GM12878 (cell line): ENCODE results near the gene MBLAC2. TPM values are rescaled to one million over a fixed set of nuclear protein-coding genes. Genes with fewer than 3 reads are reported as not detected.

Experiments
- ATAC-seq: fragments of 200-7000 bp; cut with Tn5 transposase; 3 replicates; pipeline ENCODE4 v1.9.1; 2020; ENCODE audit warnings: mild to moderate bottlenecking, moderate library complexity
- BruUV-seq: library from RNA; stranded (reverse); fragments of 400-500 nt; replicated peaks from 2 replicates; lab custom pipeline; 2021; lab: Mats Ljungman, UMichigan
- CTCF ChIA-PET: fragments of 300-600 bp; sonication (Branson Sonifier 250); formaldehyde crosslinking; extraction: SDS; loops from one replicate; lab custom pipeline; 2021; ENCODE audit warnings: inconsistent platforms; lab: Yijun Ruan, JAX
- POLR2A ChIA-PET: fragments of 350-600 bp; formaldehyde crosslinking; extraction: SDS; loops from one replicate; lab custom pipeline; 2021; ENCODE audit warnings: inconsistent platforms; lab: Charles Lee
- RAD21 ChIA-PET: fragments of 300-600 bp; sonication (Branson Sonifier 250); formaldehyde crosslinking; loops from one replicate; lab custom pipeline; 2023; ENCODE audit warnings: antibody characterized with exemption; ENCODE audit not compliant: unreplicated experiment; lab: Charles Lee
- SMC1A ChIA-PET: fragments of 300-600 bp; sonication (Branson Sonifier 250); formaldehyde crosslinking; loops from one replicate; lab custom pipeline; 2023; ENCODE audit not compliant: unreplicated experiment, uncharacterized antibody; lab: Charles Lee
- DNase-seq: peaks from one replicate; pipeline ENCODE4 v3.0.0-alpha.2; 2011; ENCODE audit warnings: low read depth, low spot score
- FAIRE-seq: peaks from 3 replicates; lab custom pipeline; 2011; peaks lifted over from hg19 to GRCh38; lab: Jason Lieb, UNC
- H2AFZ ChIP-seq: 2 replicates; pipeline ENCODE4 v1.6.0; 2011; ENCODE audit warnings: low read depth, low read length, control low read depth; ENCODE audit not compliant: control insufficient read depth
- H3K27ac ChIP-seq: 2 replicates; pipeline ENCODE4 v1.5.1; 2011; ENCODE audit warnings: control low read depth; ENCODE audit not compliant: control insufficient read depth, insufficient read depth
- H3K27me3 ChIP-seq, 2 experiments: replicated peaks in 1 of 2; 2 replicates each; pipeline versions ENCODE4 v1.6.0 to v1.6.1; 2011; ENCODE audit warnings: low read length in 1 of 2; ENCODE audit not compliant: control insufficient read depth in 2 of 2, insufficient read depth in 2 of 2
- H3K36me3 ChIP-seq, 2 experiments: 2 replicates each; pipeline ENCODE4 v1.5.1; 2011; ENCODE audit warnings: low read length in 1 of 2; ENCODE audit not compliant: control insufficient read depth in 2 of 2, insufficient read depth in 2 of 2
- H3K4me1 ChIP-seq: 2 replicates; pipeline ENCODE4 v1.6.1; 2011; ENCODE audit warnings: mild to moderate bottlenecking, low read length, moderate library complexity, mixed read lengths; ENCODE audit not compliant: control insufficient read depth, insufficient read depth
- H3K4me2 ChIP-seq: 2 replicates; pipeline ENCODE4 v1.6.0; 2011; ENCODE audit warnings: control low read depth; ENCODE audit not compliant: control insufficient read depth, insufficient read depth
- H3K4me3 ChIP-seq: fragments of 200-600 bp; sonication (generic); 2 replicates; pipeline ENCODE4 v1.5.1; 2016
- H3K79me2 ChIP-seq: 2 replicates; pipeline ENCODE4 v1.6.0; 2011; ENCODE audit warnings: low read length; ENCODE audit not compliant: control insufficient read depth, insufficient read depth
- H3K9ac ChIP-seq: 2 replicates; pipeline ENCODE4 v1.8.0; 2011; ENCODE audit warnings: low read length, control low read depth, mixed read lengths; ENCODE audit not compliant: control insufficient read depth, insufficient read depth
- H3K9me3 ChIP-seq: replicated peaks from 3 replicates; pipeline ENCODE4 v1.5.1; 2011; ENCODE audit warnings: mild to moderate bottlenecking, low read length; ENCODE audit not compliant: control insufficient read depth, insufficient read depth
- H4K20me1 ChIP-seq: 2 replicates; pipeline ENCODE4 v1.6.0; 2011; ENCODE audit not compliant: control insufficient read depth, insufficient read depth
- BACH1 ChIP-seq: fragments of 450-650 bp; IDR thresholded peaks from 2 replicates; pipeline ENCODE4 v1.6.1; 2017; ENCODE audit warnings: mild to moderate bottlenecking, borderline replicate concordance
- BMI1 ChIP-seq: fragments of 450-650 bp; IDR thresholded peaks from 2 replicates; pipeline ENCODE4 v1.6.1; 2016; ENCODE audit warnings: mild to moderate bottlenecking, moderate library complexity, borderline replicate concordance
- CEBPZ ChIP-seq: fragments of 150-350 bp; IDR thresholded peaks from 2 replicates; pipeline ENCODE4 v1.6.1; 2016; ENCODE audit warnings: low read depth, low read length
- ETV6 ChIP-seq, 2 experiments: fragments of 450-650 bp in 1 of 2; IDR thresholded peaks in 1 of 2; conservative IDR thresholded peaks in 1 of 2; 2 replicates each; pipeline ENCODE4 v1.6.1; 2014; ENCODE audit warnings: antibody characterized with exemption in 1 of 2, borderline replicate concordance in 1 of 2, low read depth in 1 of 2, mild to moderate bottlenecking in 1 of 2, moderate library complexity in 1 of 2
- HCFC1 ChIP-seq: fragments of 150-350 bp; IDR thresholded peaks from 2 replicates; pipeline ENCODE4 v1.6.1; 2014; ENCODE audit warnings: low read length
- KLF5 ChIP-seq: fragments of 450-650 bp; IDR thresholded peaks from 2 replicates; pipeline ENCODE4 v1.6.1; 2014; ENCODE audit warnings: mild to moderate bottlenecking; ENCODE audit not compliant: partially characterized antibody
- RUNX3 ChIP-seq: IDR thresholded peaks from 2 replicates; pipeline ENCODE4 v1.6.1; 2012; ENCODE audit warnings: low read length, inconsistent platforms
- SMARCA5 ChIP-seq: fragments of 450-650 bp; IDR thresholded peaks from 2 replicates; pipeline ENCODE4 v1.6.1; 2017; ENCODE audit warnings: mild to moderate bottlenecking
- YY1 ChIP-seq: IDR thresholded peaks from 2 replicates; pipeline ENCODE4 v1.6.1; 2011; ENCODE audit warnings: low read depth, mild to moderate bottlenecking, low read length
- ZBTB33 ChIP-seq: fragments of 450-650 bp; IDR thresholded peaks from 2 replicates; pipeline ENCODE4 v1.6.1; 2017; ENCODE audit warnings: mild to moderate bottlenecking
- ZNF592 ChIP-seq: fragments of 450-650 bp; IDR thresholded peaks from 2 replicates; pipeline ENCODE4 v1.6.1; 2017; ENCODE audit warnings: mild to moderate bottlenecking, moderate library complexity
- WGBS: methylation state at CpG from one replicate; pipeline ENCODE4 v1.1.6; 2016; ENCODE audit warnings: low lambda C conversion rate; ENCODE audit not compliant: insufficient replicate concordance, insufficient coverage; ENCODE audit errors: missing lambda C conversion rate; 5-methylcytosine and 5-hydroxymethylcytosine counted together
- in situ Hi-C: fragments of 300-500 bp; cut with MboI; formaldehyde crosslinking; loops from 9 replicates; pipeline ENCODE4 v1.14.3; 2018; ENCODE audit warnings: mixed read lengths
- intact Hi-C: fragments of 100-400 bp; cut with micrococcal nuclease; formaldehyde crosslinking; loops from one replicate; pipeline ENCODE4 v1.14.2; 2022; ENCODE audit not compliant: unreplicated experiment
- polyA plus RNA-seq, 11 experiments: library from polyadenylated mRNA; depleted of rRNA in 4 of 11; unstranded in 6 of 11; stranded (reverse) in 5 of 11; fragments of >200 nt; fragmentation: Nextera tagmentation in 4 of 11; fragmentation: Illumina TruSeq in 1 of 11; extraction: Ambion mirVana in 4 of 11; extraction: Trizol in 1 of 11; gene quantifications; 1 replicate in 1 of 11; 2 replicates in 10 of 11; pipeline versions ENCODE4 v1.2.1 to v1.2.3, GENCODE V29; 2011 to 2016; ENCODE audit warnings: inconsistent platforms in 2 of 11, missing spikeins in 2 of 11, low read depth in 1 of 11
- total RNA-seq, 4 experiments: library from RNA; depleted of rRNA in 3 of 4; stranded (reverse); fragments of >200 nt in 3 of 4; fragmentation: Illumina TruSeq in 1 of 4; extraction: Trizol in 1 of 4; gene quantifications; 2 replicates each; pipeline versions ENCODE4 v1.2.1 to v1.2.3, GENCODE V29; 2013 to 2021

The MBLAC2 gene
- total and polyA plus RNA-seq, 10 of the 15 experiments (the other 5 are each of a cell fraction or from before 2014, with no cell fraction given) = 2.0 to 10.5 (median 7.1) TPM

GRCh38 chr5:90461288-90461687 lies 13.3 kb downstream of the MBLAC2 start:
- BruUV-seq = no TSS peak
- no peak for DNase-seq
- H3K36me3 ChIP-seq = no peaks in the 10 kb centered on the region
- no peaks in the 10 kb centered on the region for H3K27me3 ChIP-seq
- ATAC-seq = no peak
- H3K27ac ChIP-seq = no peak overlapping the region
- intact Hi-C loops = no loop called here
- H3K4me3 ChIP-seq = no peak overlapping the region
- H3K9me3 ChIP-seq = no peaks in the 10 kb centered on the region; the same call in 2 of the 3 replicates
- ChIA-PET SMC1A (interaction anchor here (1.3 to 2.1 kb wide), 3 partner anchors 11 to 69 kb away, joined by 4 to 9 read pairs (median 5); partner anchors contain the start of gene LYSMD3), POLR2A (interaction anchor here (0.5 kb wide), 1 partner anchor 29 kb away, joined by 5 read pairs; no protein-coding TSS in a partner anchor), RAD21 (no interaction called here)
- no peak for FAIRE-seq
- in situ Hi-C loops = no loop called here
- 87% methylated on average over 4 of the region's 4 CpGs for WGBS
- H3K4me1 ChIP-seq = no peaks in the 10 kb centered on the region
- no peak overlapping the region for H3K9ac ChIP-seq
- TF ChIP-seq BMI1 (no peak), ZNF592 (no peak), ZBTB33 (no peak), YY1 (no peak), ETV6 (conservative IDR thresholded peaks at IDR 0.05 in 1 of 2, IDR thresholded peaks at IDR 0.05 in 1 of 2; ENCODE audit: borderline replicate concordance in 1 of 2, low read depth in 1 of 2) (no peak), SMARCA5 (no peak), HCFC1 (no peak), RUNX3 (no peak), BACH1 (no peak), KLF5 (no peak), CEBPZ (no peak)
- TF ChIP-seq, all 136 proteins: peak for 0
- Histone ChIP-seq H3K79me2 (no peaks in the 10 kb centered on the region), H3K4me2 (no peak overlapping the region), H2AFZ (no peak overlapping the region), H4K20me1 (no peaks in the 10 kb centered on the region)
- CTCF ChIA-PET = interaction anchor here (0.9 to 2.5 kb wide), 5 partner anchors 9 to 68 kb away, joined by 3 to 10 read pairs (median 6); partner anchors contain the start of gene LYSMD3
